Hematopoietic multipotent progenitor cell treated with erythropoietin and hydrocortisone succinate and interleukin-3 and kit ligand, for 4 days (in vitro differentiated cells): ENCODE results near the gene MCHR2.

Experiments
- DNase-seq: peaks from one replicate; pipeline ENCODE4 v3.0.0-alpha.2; 2015

Gene MCHR2

GRCh38 chr6:99901596-99902384, 92.2 kb downstream of the MCHR2 start:
- no peak for DNase-seq

GRCh38 chr6:99894815-99895214, 99.2 kb downstream of the MCHR2 start:
- no peak for DNase-seq

DNA sequence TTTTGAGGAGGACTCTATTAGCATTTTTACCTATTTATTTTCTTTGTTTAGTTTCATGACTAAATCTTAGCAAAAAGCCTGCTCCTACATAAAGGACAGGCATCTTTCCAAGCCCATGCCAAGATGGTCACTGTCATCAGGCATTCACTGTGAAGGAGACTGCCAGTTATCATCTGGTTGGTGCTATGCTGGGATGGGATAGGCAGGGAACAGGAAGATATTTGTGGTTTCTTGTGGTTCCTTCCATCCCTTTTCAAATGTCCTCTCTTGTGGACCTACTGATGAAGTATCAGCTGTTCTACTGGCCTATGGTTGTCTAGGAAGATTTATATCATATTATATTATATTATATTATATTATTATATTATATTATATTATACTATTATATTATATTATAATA, 107.0 kb downstream of the MCHR2 start:
- DNase-seq, result no peak

DNA sequence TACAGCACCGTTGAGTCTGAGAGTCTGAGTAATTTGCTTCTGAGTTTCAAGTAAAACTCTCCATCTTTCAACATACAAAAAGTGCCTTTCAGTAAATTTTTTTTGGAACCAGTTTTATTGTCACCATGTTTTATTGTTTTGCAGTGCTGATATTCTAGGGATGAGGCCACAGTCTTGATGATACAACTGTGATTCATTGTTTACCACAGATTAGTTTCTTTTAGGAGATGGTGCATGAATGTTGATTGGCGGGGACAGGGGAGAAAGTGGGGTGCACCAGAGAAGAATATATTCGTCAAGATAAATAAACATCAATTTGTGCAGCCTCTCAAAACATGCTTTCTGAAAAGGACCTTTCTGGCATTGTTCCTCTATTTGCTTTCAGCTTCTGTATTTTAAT, 109.0 kb downstream of the MCHR2 start:
- DNase-seq, result no peak

DNA sequence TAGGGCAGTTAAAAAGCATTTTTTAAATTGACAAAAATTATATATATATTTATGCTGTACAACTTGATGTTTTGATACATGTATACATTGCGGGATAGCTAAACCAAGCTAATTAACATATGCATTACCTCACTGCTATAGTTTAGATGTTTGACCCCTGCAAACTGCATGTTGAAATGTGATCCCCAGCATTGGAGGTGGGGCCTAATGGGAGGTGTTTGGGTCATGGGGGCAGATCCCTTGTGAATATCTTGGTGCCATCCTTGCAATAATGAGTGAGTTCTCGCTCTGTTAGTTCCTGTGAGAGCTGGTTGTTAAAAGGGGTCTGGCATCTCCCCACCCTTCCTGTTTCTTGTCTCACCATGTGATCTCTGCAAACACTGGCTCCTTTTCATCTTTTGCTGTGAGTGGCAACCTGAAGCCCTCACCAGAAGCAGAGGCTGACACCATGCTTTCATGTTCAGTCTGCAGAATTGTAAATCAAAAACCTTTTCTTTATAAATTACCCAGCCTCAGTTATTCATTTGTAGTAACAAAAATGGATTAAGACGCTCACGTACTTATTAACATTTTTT, 111.8 kb downstream of the MCHR2 start:
- DNase-seq, result no peak

- DNase-seq, result no peak
Observed at GRCh38 chr6:99879431-99879830, 114.6 kb downstream of the MCHR2 start.

DNA sequence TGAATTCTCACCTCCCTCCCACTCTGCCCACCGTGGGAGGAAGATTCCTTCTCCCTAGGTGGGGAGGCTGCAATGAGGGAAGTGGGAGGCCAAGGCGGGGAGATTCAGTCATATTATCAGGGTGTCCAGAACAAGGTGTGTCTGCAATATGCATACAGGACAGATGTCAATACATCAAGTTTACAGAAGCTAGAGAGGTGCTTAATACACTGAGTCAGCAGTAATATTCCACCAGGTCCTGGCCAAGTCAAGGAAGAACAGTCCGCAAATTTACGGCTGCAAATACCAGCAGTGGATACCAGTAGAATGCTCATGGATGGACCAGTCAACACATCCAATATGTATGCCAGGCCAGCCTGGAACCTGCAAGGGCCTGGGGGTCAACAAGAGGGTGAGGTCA, 119.0 kb downstream of the MCHR2 start:
- DNase-seq, result no peak

DNA sequence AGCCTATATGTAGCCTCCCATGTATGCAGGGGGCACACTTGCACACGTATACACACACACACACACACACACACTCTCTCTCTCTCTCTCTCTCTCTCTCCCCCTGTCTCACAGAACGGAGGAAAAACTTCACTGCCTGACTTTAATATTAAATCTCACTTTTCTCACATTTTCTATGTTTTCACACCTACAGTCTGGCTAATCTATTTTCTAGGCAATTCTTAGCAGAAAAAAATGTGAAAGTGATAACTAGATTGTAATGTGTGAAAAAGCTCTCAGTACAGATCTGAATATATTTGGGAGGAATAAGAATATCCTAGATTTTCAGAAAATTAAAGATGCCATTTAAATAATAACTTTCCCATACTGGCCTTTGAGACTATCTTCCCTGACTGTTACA, 120.9 kb downstream of the MCHR2 start:
- DNase-seq, result no peak

- no peak for DNase-seq
Observed at GRCh38 chr6:99871641-99872040, 122.4 kb downstream of the MCHR2 start.
